H9 (cell line): ENCODE results near the gene SRC. TPM values are rescaled to one million over a fixed set of nuclear protein-coding genes. Genes with fewer than 3 reads are reported as not detected.

Experiments used
- DNase-seq: peaks from one replicate; pipeline ENCODE4 v3.0.0-alpha.2; 2017
- H2AFZ ChIP-seq: one replicate; pipeline ENCODE4 v1.6.1; 2013; ENCODE audit warnings: mild to moderate bottlenecking, low read length, control low read depth, moderate library complexity
- H2AK5ac ChIP-seq: 2 replicates; pipeline ENCODE4 v1.6.1; 2013; ENCODE audit warnings: low read length, control low read depth, mixed read lengths; ENCODE audit not compliant: insufficient read length
- H2BK120ac ChIP-seq: one replicate; pipeline ENCODE4 v1.6.1; 2013; ENCODE audit warnings: low read depth, mild to moderate bottlenecking, low read length, control low read depth, inconsistent platforms; ENCODE audit not compliant: poor library complexity, severe bottlenecking
- H2BK12ac ChIP-seq: 2 replicates; pipeline ENCODE4 v1.6.1; 2013; ENCODE audit warnings: low read length, control low read depth, mixed read lengths, low read depth; ENCODE audit not compliant: insufficient read length
- H2BK15ac ChIP-seq: 2 replicates; pipeline ENCODE4 v1.6.1; 2013; ENCODE audit warnings: low read depth, low read length, control low read depth
- H2BK20ac ChIP-seq: one replicate; pipeline ENCODE4 v1.6.1; 2013; ENCODE audit warnings: low read depth, mild to moderate bottlenecking, low read length, control low read depth, inconsistent platforms; ENCODE audit not compliant: poor library complexity, severe bottlenecking
- H2BK5ac ChIP-seq: 2 replicates; pipeline ENCODE4 v1.6.1; 2013; ENCODE audit warnings: low read length, control low read depth, mixed read lengths; ENCODE audit not compliant: insufficient read length
- H3K14ac ChIP-seq: 2 replicates; pipeline ENCODE4 v1.6.1; 2013; ENCODE audit warnings: low read length, control low read depth; ENCODE audit not compliant: insufficient read depth
- H3K18ac ChIP-seq: 2 replicates; pipeline ENCODE4 v1.6.1; 2013; ENCODE audit warnings: low read depth, mild to moderate bottlenecking, mixed read lengths, low read length, control low read depth; ENCODE audit not compliant: insufficient read length
- H3K23ac ChIP-seq: 2 replicates; pipeline ENCODE4 v1.6.1; 2013; ENCODE audit warnings: low read length, control low read depth, mixed read lengths, low read depth; ENCODE audit not compliant: insufficient read length
- H3K23me2 ChIP-seq: 2 replicates; pipeline ENCODE4 v1.6.1; 2013; ENCODE audit warnings: low read depth, mild to moderate bottlenecking, mixed read lengths, low read length, control low read depth; ENCODE audit not compliant: insufficient read length, poor library complexity, severe bottlenecking
- H3K27ac ChIP-seq: 2 replicates; pipeline ENCODE4 v1.5.1; 2013; ENCODE audit warnings: low read length, control low read depth, mixed read lengths, low read depth; ENCODE audit not compliant: insufficient read length
- H3K27me3 ChIP-seq: 2 replicates; pipeline ENCODE4 v1.6.1; 2013; ENCODE audit warnings: low read length, control low read depth, inconsistent platforms; ENCODE audit not compliant: insufficient read depth
- H3K4ac ChIP-seq: 2 replicates; pipeline ENCODE4 v1.6.1; 2013; ENCODE audit warnings: low read depth, mild to moderate bottlenecking, control low read depth, inconsistent platforms, low read length, moderate library complexity
- H3K4me1 ChIP-seq: 2 replicates; pipeline ENCODE4 v1.6.1; 2013; ENCODE audit warnings: low read length, control low read depth, inconsistent platforms; ENCODE audit not compliant: insufficient read depth
- H3K4me2 ChIP-seq: 2 replicates; pipeline ENCODE4 v1.6.1; 2013; ENCODE audit warnings: low read length, control low read depth, mixed read lengths; ENCODE audit not compliant: insufficient read length, insufficient read depth
- H3K56ac ChIP-seq: 2 replicates; pipeline ENCODE4 v1.6.1; 2013; ENCODE audit warnings: low read depth, mild to moderate bottlenecking, mixed read lengths, low read length, control low read depth; ENCODE audit not compliant: insufficient read length
- H3K79me1 ChIP-seq: 2 replicates; pipeline ENCODE4 v1.6.1; 2013; ENCODE audit warnings: low read depth, mild to moderate bottlenecking, moderate library complexity, low read length, control low read depth, inconsistent platforms; ENCODE audit not compliant: insufficient read depth, poor library complexity, severe bottlenecking
- H3K79me2 ChIP-seq: 2 replicates; pipeline ENCODE4 v1.6.1; 2013; ENCODE audit warnings: low read length, control low read depth, inconsistent platforms; ENCODE audit not compliant: insufficient read depth
- H3K9ac ChIP-seq: 2 replicates; pipeline ENCODE4 v1.6.1; 2013; ENCODE audit warnings: low read length, control low read depth, mixed read lengths; ENCODE audit not compliant: insufficient read length; ENCODE audit errors: extremely low read depth
- H3K9me3 ChIP-seq: one replicate; pipeline ENCODE4 v1.6.1; 2013; ENCODE audit warnings: low read depth, low read length, inconsistent platforms; ENCODE audit not compliant: control insufficient read depth
- H3T11ph ChIP-seq: one replicate; pipeline ENCODE4 v1.6.1; 2013; ENCODE audit warnings: mild to moderate bottlenecking, low read length, control low read depth, inconsistent platforms
- H4K20me1 ChIP-seq: one replicate; pipeline ENCODE4 v1.6.1; 2013; ENCODE audit not compliant: control insufficient read depth, insufficient read length, insufficient read depth
- H4K5ac ChIP-seq: 2 replicates; pipeline ENCODE4 v1.6.1; 2013; ENCODE audit warnings: low read depth, mild to moderate bottlenecking, mixed read lengths, low read length, control low read depth; ENCODE audit not compliant: insufficient read length
- H4K8ac ChIP-seq: replicated peaks from 2 replicates; pipeline ENCODE4 v1.6.1; 2013; ENCODE audit warnings: low read length, control low read depth, mixed read lengths, low read depth; ENCODE audit not compliant: insufficient read length
- H4K91ac ChIP-seq: 2 replicates; pipeline ENCODE4 v1.6.1; 2013; ENCODE audit warnings: low read depth, mild to moderate bottlenecking, moderate library complexity, mixed read lengths, low read length, control low read depth; ENCODE audit not compliant: insufficient read length
- H3K27ac Mint-ChIP-seq, 3 experiments: 2 replicates in 2 of 3; 3 replicates in 1 of 3; pipeline ENCODE4 v1.8.0; 2020 to 2021; ENCODE audit warnings: mixed read lengths in 3 of 3, mild to moderate bottlenecking in 1 of 3, moderate library complexity in 1 of 3
- H3K27me3 Mint-ChIP-seq: 2 replicates; pipeline ENCODE4 v1.8.0; 2021; ENCODE audit warnings: low read depth, mild to moderate bottlenecking, moderate library complexity, mixed read lengths
- H3K36me3 Mint-ChIP-seq, 3 experiments: 2 replicates in 2 of 3; 3 replicates in 1 of 3; pipeline ENCODE4 v1.8.0; 2020 to 2021; ENCODE audit warnings: low read depth in 3 of 3, mixed read lengths in 3 of 3; ENCODE audit not compliant: insufficient read depth in 1 of 3
- H3K4me1 Mint-ChIP-seq, 2 experiments: 2 replicates each; pipeline ENCODE4 v1.8.0; 2020; ENCODE audit warnings: mixed read lengths in 2 of 2
- H3K4me3 Mint-ChIP-seq, 2 experiments: 2 replicates in 1 of 2; 3 replicates in 1 of 2; pipeline ENCODE4 v1.8.0; 2020 to 2021; ENCODE audit warnings: mild to moderate bottlenecking in 2 of 2, mixed read lengths in 2 of 2, moderate library complexity in 1 of 2
- H3K9me3 Mint-ChIP-seq, 2 experiments: 2 replicates in 1 of 2; 3 replicates in 1 of 2; pipeline ENCODE4 v1.8.0; 2020; ENCODE audit warnings: mild to moderate bottlenecking in 2 of 2, mixed read lengths in 2 of 2, moderate library complexity in 1 of 2
- CTCF ChIP-seq: fragments of 200-600 bp; sonication (generic); conservative IDR thresholded peaks from 3 replicates; pipeline ENCODE4 v1.8.0; 2021; ENCODE audit warnings: antibody characterized with exemption, mild to moderate bottlenecking
- WGBS: extraction: QIAGEN DNeasy Blood & Tissue Kit; methylation state at CpG from one replicate; pipeline ENCODE4 v1.1.7; 2013; ENCODE audit warnings: missing lambda C conversion rate, low lambda C conversion rate, mixed read lengths; ENCODE audit not compliant: insufficient read length; ENCODE audit errors: extremely low coverage; 5-methylcytosine and 5-hydroxymethylcytosine counted together
- total RNA-seq: library from RNA; stranded (reverse); gene quantifications from 2 replicates; pipeline ENCODE4 v1.2.1, GENCODE V29; 2021

SRC gene
- total RNA-seq, 1 experiment from 2014 or later, result 44.5 TPM

GRCh38 chr20:37447688-37448087 lies 101.7 kb downstream of the SRC start:
- no peak overlapping the region for H3K23ac ChIP-seq
- H3K18ac ChIP-seq, result no peak overlapping the region
- Mint-ChIP-seq H3K36me3 (no peaks in the 10 kb centered on the region), H3K27me3 (peaks cover 8% of the 10 kb centered on the region), H3K4me3 (no peak overlapping the region), H3K27ac (no peak overlapping the region), H3K4me1 (no peaks in the 10 kb centered on the region), H3K9me3 (no peaks in the 10 kb centered on the region)
- no peak overlapping the region for H4K5ac ChIP-seq
- H2AK5ac ChIP-seq, result no peak overlapping the region
- no peak overlapping the region for H4K91ac ChIP-seq
- H2BK5ac ChIP-seq, result no peak overlapping the region
- no peak overlapping the region for H2BK12ac ChIP-seq
- H4K8ac ChIP-seq, result no peak overlapping the region
- no peak for DNase-seq
- H2AFZ ChIP-seq, result no peak overlapping the region
- no peak overlapping the region for H3K9ac ChIP-seq
- no peak overlapping the region for H3K14ac ChIP-seq
- no peaks in the 10 kb centered on the region for H3K9me3 ChIP-seq
- no peaks in the 10 kb centered on the region for H3K4me1 ChIP-seq
- no peak overlapping the region for H3K4me2 ChIP-seq
- no peak overlapping the region for H2BK120ac ChIP-seq
- no peak overlapping the region for H3K4ac ChIP-seq
- H2BK15ac ChIP-seq, result no peak overlapping the region
- no peaks in the 10 kb centered on the region for H4K20me1 ChIP-seq
- no peaks in the 10 kb centered on the region for H3K23me2 ChIP-seq
- no peaks in the 10 kb centered on the region for H3K79me2 ChIP-seq
- no peak overlapping the region for H3K27ac ChIP-seq
- H3K56ac ChIP-seq, result no peak overlapping the region
- H3K79me1 ChIP-seq, result no peaks in the 10 kb centered on the region
- no peaks in the 10 kb centered on the region for H3K27me3 ChIP-seq
- no peak overlapping the region for H3T11ph ChIP-seq
- no peak overlapping the region for H2BK20ac ChIP-seq
- no peak for TF ChIP-seq CTCF
- no CpG with 5 or more reads among the region's 3 CpGs for WGBS
